Endothelial cell (in vitro differentiated cells): ENCODE results near the gene PCDHB14. TPM values are rescaled to one million over a fixed set of nuclear protein-coding genes. Genes with fewer than 3 reads are reported as not detected.
"Not testable (repeated sequence)": the region's sequence is repeated elsewhere in the genome, so short reads cannot be mapped to it uniquely, and the experiment has no call there.

Experiments
- DNase-seq: peaks from one replicate; pipeline ENCODE4 v3.0.0; 2021; ENCODE audit warnings: low spot score
- H3K27ac Mint-ChIP-seq: one replicate; pipeline ENCODE4 v1.8.0; 2021; ENCODE audit warnings: mixed read lengths, inconsistent platforms; ENCODE audit not compliant: unreplicated experiment
- H3K27me3 Mint-ChIP-seq: one replicate; pipeline ENCODE4 v1.8.0; 2021; ENCODE audit warnings: mild to moderate bottlenecking, moderate library complexity, mixed read lengths, inconsistent platforms; ENCODE audit not compliant: unreplicated experiment
- H3K36me3 Mint-ChIP-seq: one replicate; pipeline ENCODE4 v1.8.0; 2021; ENCODE audit warnings: mild to moderate bottlenecking, low read depth, mixed read lengths, inconsistent platforms; ENCODE audit not compliant: unreplicated experiment
- H3K4me1 Mint-ChIP-seq: one replicate; pipeline ENCODE4 v1.8.0; 2021; ENCODE audit warnings: mild to moderate bottlenecking, mixed read lengths, inconsistent platforms; ENCODE audit not compliant: unreplicated experiment
- H3K4me3 Mint-ChIP-seq: one replicate; pipeline ENCODE4 v1.8.0; 2021; ENCODE audit warnings: mild to moderate bottlenecking, mixed read lengths, inconsistent platforms; ENCODE audit not compliant: unreplicated experiment
- H3K9me3 Mint-ChIP-seq: one replicate; pipeline ENCODE4 v1.8.0; 2021; ENCODE audit warnings: mixed read lengths, inconsistent platforms; ENCODE audit not compliant: unreplicated experiment
- total RNA-seq: library from RNA; stranded (reverse); fragmentation: NEBNext Ultra II Directional; extraction: Animal tissue kit (Norgen Biotek cat#: 25700); gene quantifications from one replicate; pipeline ENCODE4 v1.2.1, GENCODE V29; 2021; ENCODE audit not compliant: unreplicated experiment
- TF ChIP-seq, protein P1 (sequence below): fragments of 200-600 bp; sonication (generic); IDR thresholded peaks from one replicate; pipeline ENCODE4 v1.5.0; 2021; ENCODE audit warnings: antibody characterized with exemption; ENCODE audit not compliant: unreplicated experiment

PCDHB14 gene
- total RNA-seq, 1 donor from 2014 or later, result 8.4 TPM

GRCh38 chr5:141208478-141208877 lies 14.7 kb upstream of the PCDHB14 start, which contains the start of gene PCDHB12:
Gene PCDHB12, plus strand, starts transcription at chr5:141208719. Its CDS starts 189 bp downstream, at chr5:141208908.
- DNase-seq, result peak; percentile 11
- peak within 1 kb of the TSS; percentile 77 for H3K4me3 Mint-ChIP-seq

GRCh38 chr5:141210281-141210680 lies 12.9 kb upstream of the PCDHB14 start:
- not testable (repeated sequence) for DNase-seq, H3K4me1 Mint-ChIP-seq
- peaks cover 38% of the 10 kb centered on the region for H3K36me3 Mint-ChIP-seq

More at GRCh38 chr5:141208478-141208877, 14.7 kb upstream of the PCDHB14 start, which contains the start of gene PCDHB12:
- TF ChIP-seq, protein P1, sequence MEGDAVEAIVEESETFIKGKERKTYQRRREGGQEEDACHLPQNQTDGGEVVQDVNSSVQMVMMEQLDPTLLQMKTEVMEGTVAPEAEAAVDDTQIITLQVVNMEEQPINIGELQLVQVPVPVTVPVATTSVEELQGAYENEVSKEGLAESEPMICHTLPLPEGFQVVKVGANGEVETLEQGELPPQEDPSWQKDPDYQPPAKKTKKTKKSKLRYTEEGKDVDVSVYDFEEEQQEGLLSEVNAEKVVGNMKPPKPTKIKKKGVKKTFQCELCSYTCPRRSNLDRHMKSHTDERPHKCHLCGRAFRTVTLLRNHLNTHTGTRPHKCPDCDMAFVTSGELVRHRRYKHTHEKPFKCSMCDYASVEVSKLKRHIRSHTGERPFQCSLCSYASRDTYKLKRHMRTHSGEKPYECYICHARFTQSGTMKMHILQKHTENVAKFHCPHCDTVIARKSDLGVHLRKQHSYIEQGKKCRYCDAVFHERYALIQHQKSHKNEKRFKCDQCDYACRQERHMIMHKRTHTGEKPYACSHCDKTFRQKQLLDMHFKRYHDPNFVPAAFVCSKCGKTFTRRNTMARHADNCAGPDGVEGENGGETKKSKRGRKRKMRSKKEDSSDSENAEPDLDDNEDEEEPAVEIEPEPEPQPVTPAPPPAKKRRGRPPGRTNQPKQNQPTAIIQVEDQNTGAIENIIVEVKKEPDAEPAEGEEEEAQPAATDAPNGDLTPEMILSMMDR, result peak; percentile 38
- H3K9me3 Mint-ChIP-seq, result peaks cover 6% of the 10 kb centered on the region
- no peaks in the 10 kb centered on the region for H3K4me1 Mint-ChIP-seq
- H3K27me3 Mint-ChIP-seq, result no peaks in the 10 kb centered on the region
- H3K36me3 Mint-ChIP-seq, result peaks cover 26% of the 10 kb centered on the region
- no peak within 1 kb of the TSS for H3K27ac Mint-ChIP-seq

GRCh38 chr5:141210849-141211248 lies 12.3 kb upstream of the PCDHB14 start:
- not testable (repeated sequence) for DNase-seq, H3K27me3 Mint-ChIP-seq, H3K27ac Mint-ChIP-seq, H3K4me1 Mint-ChIP-seq
- H3K36me3 Mint-ChIP-seq, result peaks cover 40% of the 10 kb centered on the region
- peak overlapping the region; percentile 82 for H3K4me3 Mint-ChIP-seq
- peaks cover 14% of the 10 kb centered on the region for H3K9me3 Mint-ChIP-seq

More at GRCh38 chr5:141210281-141210680, 12.9 kb upstream of the PCDHB14 start:
- Mint-ChIP-seq H3K9me3 (peaks cover 13% of the 10 kb centered on the region), H3K4me3 (peak overlapping the region; percentile 51)
- H3K27me3 Mint-ChIP-seq, H3K27ac Mint-ChIP-seq: not testable (repeated sequence)

DNA sequence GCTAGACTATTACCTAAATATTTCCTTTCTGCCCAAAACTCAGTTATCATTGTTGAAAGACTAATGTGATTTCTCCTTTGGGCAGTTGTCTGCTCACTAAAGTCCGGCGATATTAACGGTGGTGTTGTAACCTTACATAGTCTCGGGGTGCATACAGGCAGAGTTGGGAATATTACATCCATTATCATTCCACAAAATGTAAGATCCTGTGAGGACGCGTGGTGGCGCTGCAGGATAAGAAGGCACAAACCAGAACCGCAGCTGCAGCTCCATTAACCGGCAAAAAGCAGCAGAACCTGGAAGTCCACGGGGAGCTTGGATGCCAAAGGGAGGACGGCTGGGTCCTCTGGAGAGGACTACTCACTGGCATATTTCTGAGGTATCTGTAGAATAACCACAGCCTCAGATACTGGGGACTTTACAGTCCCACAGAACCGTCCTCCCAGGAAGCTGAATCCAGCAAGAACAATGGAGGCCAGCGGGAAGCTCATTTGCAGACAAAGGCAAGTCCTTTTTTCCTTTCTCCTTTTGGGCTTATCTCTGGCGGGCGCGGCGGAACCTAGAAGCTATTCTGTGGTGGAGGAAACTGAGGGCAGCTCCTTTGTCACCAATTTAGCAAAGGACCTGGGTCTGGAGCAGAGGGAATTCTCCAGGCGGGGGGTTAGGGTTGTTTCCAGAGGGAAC lies 9.3 kb upstream of the PCDHB14 start, which contains the start of gene PCDHB13:
PCDHB13 (plus strand) TSS at position 264 of the 684 bp plus-strand sequence; CDS start at position 469, 205 bp downstream.
- DNase-seq, result peak; percentile 64
- H3K36me3 Mint-ChIP-seq, result peaks cover 42% of the 10 kb centered on the region
- H3K27ac Mint-ChIP-seq, result peak within 1 kb of the TSS; percentile 7
- H3K4me3 Mint-ChIP-seq, result peak within 1 kb of the TSS; percentile 67
- TF ChIP-seq, protein P1, result peak; percentile 32
- not testable (repeated sequence) for H3K4me1 Mint-ChIP-seq, H3K27me3 Mint-ChIP-seq
- peaks cover 21% of the 10 kb centered on the region for H3K9me3 Mint-ChIP-seq

DNA sequence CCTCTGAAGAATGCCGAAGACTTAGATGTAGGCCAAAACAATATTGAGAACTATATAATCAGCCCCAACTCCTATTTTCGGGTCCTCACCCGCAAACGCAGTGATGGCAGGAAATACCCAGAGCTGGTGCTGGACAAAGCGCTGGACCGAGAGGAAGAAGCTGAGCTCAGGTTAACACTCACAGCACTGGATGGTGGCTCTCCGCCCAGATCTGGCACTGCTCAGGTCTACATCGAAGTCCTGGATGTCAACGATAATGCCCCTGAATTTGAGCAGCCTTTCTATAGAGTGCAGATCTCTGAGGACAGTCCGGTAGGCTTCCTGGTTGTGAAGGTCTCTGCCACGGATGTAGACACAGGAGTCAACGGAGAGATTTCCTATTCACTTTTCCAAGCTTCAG lies 8.6 kb upstream of the PCDHB14 start:
- not testable (repeated sequence) for H3K27me3 Mint-ChIP-seq, DNase-seq, H3K4me1 Mint-ChIP-seq
- Mint-ChIP-seq H3K27ac (peak overlapping the region; percentile 7), H3K4me3 (peak overlapping the region; percentile 65), H3K9me3 (peaks cover 20% of the 10 kb centered on the region), H3K36me3 (peaks cover 40% of the 10 kb centered on the region)

DNA sequence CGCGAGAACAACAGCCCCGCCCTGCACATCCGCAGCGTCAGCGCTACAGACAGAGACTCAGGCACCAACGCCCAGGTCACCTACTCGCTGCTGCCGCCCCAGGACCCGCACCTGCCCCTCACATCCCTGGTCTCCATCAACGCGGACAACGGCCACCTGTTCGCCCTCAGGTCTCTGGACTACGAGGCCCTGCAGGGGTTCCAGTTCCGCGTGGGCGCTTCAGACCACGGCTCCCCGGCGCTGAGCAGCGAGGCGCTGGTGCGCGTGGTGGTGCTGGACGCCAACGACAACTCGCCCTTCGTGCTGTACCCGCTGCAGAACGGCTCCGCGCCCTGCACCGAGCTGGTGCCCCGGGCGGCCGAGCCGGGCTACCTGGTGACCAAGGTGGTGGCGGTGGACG lies 7.6 kb upstream of the PCDHB14 start:
- H3K36me3 Mint-ChIP-seq, result peaks cover 35% of the 10 kb centered on the region
- peak overlapping the region; percentile 7 for H3K27ac Mint-ChIP-seq
- H3K4me3 Mint-ChIP-seq, result peak overlapping the region; percentile 65

GRCh38 chr5:141216035-141216434 lies 7.1 kb upstream of the PCDHB14 start:
- not testable (repeated sequence) for H3K4me3 Mint-ChIP-seq, H3K27me3 Mint-ChIP-seq, DNase-seq, H3K27ac Mint-ChIP-seq, H3K4me1 Mint-ChIP-seq
- H3K9me3 Mint-ChIP-seq, result peaks cover 15% of the 10 kb centered on the region
- peaks cover 32% of the 10 kb centered on the region for H3K36me3 Mint-ChIP-seq

More for the DNA sequence above, 7.6 kb upstream of the PCDHB14 start:
- H3K4me1 Mint-ChIP-seq, DNase-seq, H3K27me3 Mint-ChIP-seq: not testable (repeated sequence)
- H3K9me3 Mint-ChIP-seq, result peaks cover 15% of the 10 kb centered on the region

GRCh38 chr5:141224844-141225243 lies 1.7 kb downstream of the PCDHB14 start:
- not testable (repeated sequence) for H3K27me3 Mint-ChIP-seq, DNase-seq, H3K27ac Mint-ChIP-seq, H3K9me3 Mint-ChIP-seq, H3K4me1 Mint-ChIP-seq
- Mint-ChIP-seq H3K36me3 (peaks cover 31% of the 10 kb centered on the region), H3K4me3 (peak overlapping the region; percentile 80)

GRCh38 chr5:141225421-141225820 lies 2.3 kb downstream of the PCDHB14 start:
- H3K4me1 Mint-ChIP-seq, H3K27me3 Mint-ChIP-seq, H3K9me3 Mint-ChIP-seq, DNase-seq, H3K27ac Mint-ChIP-seq: not testable (repeated sequence)
- peaks cover 31% of the 10 kb centered on the region for H3K36me3 Mint-ChIP-seq
- H3K4me3 Mint-ChIP-seq, result peak overlapping the region; percentile 65
